HepG2 (cell line): Measurements from ENCODE around the gene PCGF3.
A peak's percentile ranks its signal among the peaks of the same experiment; 100 is the strongest.

ENCODE experiments used
- BATF2 ChIP-seq: sonication (generic); formaldehyde crosslinking; IDR thresholded peaks from 2 replicates; pipeline ENCODE4 v1.8.0; 2022; ENCODE audit warnings: mild to moderate bottlenecking, missing genetic modification reagents, moderate library complexity
- CEBPZ ChIP-seq: IDR thresholded peaks from 2 replicates; pipeline ENCODE4 v1.6.1; 2012; ENCODE audit warnings: low read length, improper control_type of control experiment
- MXI1 ChIP-seq: IDR thresholded peaks from 3 replicates; pipeline ENCODE4 v1.6.1; 2012; ENCODE audit warnings: low read depth, low read length, inconsistent platforms, borderline replicate concordance
- PRDM15 ChIP-seq: sonication (generic); formaldehyde crosslinking; IDR thresholded peaks from 2 replicates; pipeline ENCODE4 v1.4.0; 2020; ENCODE audit warnings: missing genetic modification reagents
- RAD21 ChIP-seq: fragments of 450-650 bp; formaldehyde crosslinking; IDR thresholded peaks from 2 replicates; pipeline ENCODE4 v1.5.0; 2020; ENCODE audit warnings: mild to moderate bottlenecking
- RFX5 ChIP-seq: IDR thresholded peaks from 2 replicates; pipeline ENCODE4 v1.6.1; 2011; ENCODE audit warnings: low read depth, low read length, improper control_type of control experiment
- TP53 ChIP-seq: sonication (generic); formaldehyde crosslinking; conservative IDR thresholded peaks from 2 replicates; pipeline ENCODE4 v1.4.0; 2020; ENCODE audit warnings: missing genetic modification reagents
- ZBTB1 ChIP-seq: sonication (generic); formaldehyde crosslinking; IDR thresholded peaks from 2 replicates; pipeline ENCODE4 v1.4.0; 2020; ENCODE audit warnings: missing genetic modification reagents, borderline replicate concordance
- TF ChIP-seq, protein P1 (sequence below): sonication (generic); formaldehyde crosslinking; IDR thresholded peaks from 2 replicates; pipeline ENCODE4 v1.5.0; 2020; ENCODE audit warnings: mild to moderate bottlenecking, missing genetic modification reagents, moderate library complexity
- TF ChIP-seq, protein P2 (sequence below): sonication (generic); formaldehyde crosslinking; IDR thresholded peaks from 2 replicates; pipeline ENCODE4 v1.4.0; 2020; ENCODE audit warnings: missing genetic modification reagents

DNA sequence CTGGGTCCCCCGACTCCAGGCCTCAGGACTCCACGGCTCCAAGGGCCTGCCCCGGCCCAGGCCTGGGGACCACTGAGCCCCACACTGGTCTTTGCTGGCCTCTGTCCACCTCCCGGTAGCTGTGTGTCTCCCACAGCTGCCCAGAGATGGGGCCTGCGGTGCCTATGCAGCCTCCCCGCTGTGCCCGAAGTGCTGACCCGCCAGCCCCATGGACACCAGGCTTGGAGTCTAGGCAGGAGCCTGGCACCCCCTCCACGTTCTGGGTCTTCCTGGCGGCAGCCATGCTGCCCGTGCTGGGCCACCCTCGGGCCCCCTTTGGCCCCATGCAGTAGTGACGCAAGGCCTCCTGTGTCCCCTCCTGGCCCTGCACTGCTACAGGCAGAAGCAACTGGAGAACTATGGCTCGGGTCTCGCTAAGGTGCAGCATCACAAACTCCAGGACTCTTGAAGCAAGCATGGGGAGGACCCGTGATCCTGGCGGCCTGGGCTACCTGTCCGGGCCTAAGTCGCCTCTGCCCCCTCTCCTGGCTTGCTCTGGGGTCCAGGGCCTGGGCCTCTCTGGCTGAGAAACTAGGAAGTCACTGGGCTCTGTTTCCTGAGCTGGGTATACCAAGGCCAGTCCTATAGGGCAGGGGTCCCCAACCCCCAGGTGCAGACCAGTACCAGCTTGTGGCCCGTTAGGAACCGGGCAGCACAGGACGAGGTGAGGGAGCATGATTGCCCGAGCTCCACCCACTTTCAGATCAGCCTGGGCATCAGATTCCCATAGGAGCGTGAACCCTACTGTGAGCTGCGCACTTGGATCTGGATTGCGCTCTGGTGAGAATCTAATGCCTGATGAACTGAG is 30.4 kb upstream of the PCGF3 start:
- TF ChIP-seq TP53 = no peak
- TF ChIP-seq, protein P1, sequence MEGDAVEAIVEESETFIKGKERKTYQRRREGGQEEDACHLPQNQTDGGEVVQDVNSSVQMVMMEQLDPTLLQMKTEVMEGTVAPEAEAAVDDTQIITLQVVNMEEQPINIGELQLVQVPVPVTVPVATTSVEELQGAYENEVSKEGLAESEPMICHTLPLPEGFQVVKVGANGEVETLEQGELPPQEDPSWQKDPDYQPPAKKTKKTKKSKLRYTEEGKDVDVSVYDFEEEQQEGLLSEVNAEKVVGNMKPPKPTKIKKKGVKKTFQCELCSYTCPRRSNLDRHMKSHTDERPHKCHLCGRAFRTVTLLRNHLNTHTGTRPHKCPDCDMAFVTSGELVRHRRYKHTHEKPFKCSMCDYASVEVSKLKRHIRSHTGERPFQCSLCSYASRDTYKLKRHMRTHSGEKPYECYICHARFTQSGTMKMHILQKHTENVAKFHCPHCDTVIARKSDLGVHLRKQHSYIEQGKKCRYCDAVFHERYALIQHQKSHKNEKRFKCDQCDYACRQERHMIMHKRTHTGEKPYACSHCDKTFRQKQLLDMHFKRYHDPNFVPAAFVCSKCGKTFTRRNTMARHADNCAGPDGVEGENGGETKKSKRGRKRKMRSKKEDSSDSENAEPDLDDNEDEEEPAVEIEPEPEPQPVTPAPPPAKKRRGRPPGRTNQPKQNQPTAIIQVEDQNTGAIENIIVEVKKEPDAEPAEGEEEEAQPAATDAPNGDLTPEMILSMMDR (CRISPR knock-in tag) = no peak
- TF ChIP-seq ZBTB1 (CRISPR knock-in tag) = no peak
- no peak for TF ChIP-seq BATF2
- TF ChIP-seq CEBPZ = no peak
- TF ChIP-seq MXI1 = 0 out of 3 replicates have a peak, but pooled peaks have one; percentile 15
- TF ChIP-seq PRDM15 = no peak
- no peak for TF ChIP-seq RFX5
- no peak for TF ChIP-seq RAD21 (CRISPR knock-in tag)
- TF ChIP-seq, protein P2, sequence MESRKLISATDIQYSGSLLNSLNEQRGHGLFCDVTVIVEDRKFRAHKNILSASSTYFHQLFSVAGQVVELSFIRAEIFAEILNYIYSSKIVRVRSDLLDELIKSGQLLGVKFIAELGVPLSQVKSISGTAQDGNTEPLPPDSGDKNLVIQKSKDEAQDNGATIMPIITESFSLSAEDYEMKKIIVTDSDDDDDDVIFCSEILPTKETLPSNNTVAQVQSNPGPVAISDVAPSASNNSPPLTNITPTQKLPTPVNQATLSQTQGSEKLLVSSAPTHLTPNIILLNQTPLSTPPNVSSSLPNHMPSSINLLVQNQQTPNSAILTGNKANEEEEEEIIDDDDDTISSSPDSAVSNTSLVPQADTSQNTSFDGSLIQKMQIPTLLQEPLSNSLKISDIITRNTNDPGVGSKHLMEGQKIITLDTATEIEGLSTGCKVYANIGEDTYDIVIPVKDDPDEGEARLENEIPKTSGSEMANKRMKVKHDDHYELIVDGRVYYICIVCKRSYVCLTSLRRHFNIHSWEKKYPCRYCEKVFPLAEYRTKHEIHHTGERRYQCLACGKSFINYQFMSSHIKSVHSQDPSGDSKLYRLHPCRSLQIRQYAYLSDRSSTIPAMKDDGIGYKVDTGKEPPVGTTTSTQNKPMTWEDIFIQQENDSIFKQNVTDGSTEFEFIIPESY (CRISPR knock-in tag) = peak; percentile 27; the same call in 1 of the 2 replicates
